ENCODE data around the gene VMO1. TPM values are rescaled to one million over a fixed set of nuclear protein-coding genes. Genes with fewer than 3 reads are reported as not detected.

Gene VMO1
- polyA plus RNA-seq, 3 donors = 0.54 to 2.1 (median 0.79) TPM

- peaks cover 3% of the 10 kb centered on the region for H4K20me1 ChIP-seq (ENCODE audit: insufficient read depth, low read length)
- intact Hi-C loops (cut with micrococcal nuclease) = loop anchor here in 1 of 2 donors (2.0 to 5.0 kb wide), 2 partner anchors 15 to 102 kb away; partner anchors contain the start of gene TM4SF5
- peaks cover 77 to 90% (median 85%) of the 10 kb centered on the region in 3 donors for H3K27me3 Mint-ChIP-seq (ENCODE audit: low read depth in 3 of 3)
- no peaks in the 10 kb centered on the region for H3K36me3 ChIP-seq (replicated peaks in 1 of 2; ENCODE audit: control insufficient read depth in 1 of 2, insufficient read depth in 2 of 2, low read length in 2 of 2)
- peaks cover 2 to 14% of the 10 kb centered on the region in 2 donors for H3K9me3 ChIP-seq (replicated peaks in 1 of 2; ENCODE audit: control insufficient read depth in 1 of 2, insufficient read depth in 1 of 2, low read length in 2 of 2)
- H3K4me2 ChIP-seq (replicated peaks; ENCODE audit: extremely low read depth, low read length, poor library complexity, severe bottlenecking) = peak overlapping the region; percentile 46
- no peak overlapping the region for H3K9ac ChIP-seq (ENCODE audit: insufficient read depth, low read length, poor library complexity, severe bottlenecking)
- peak overlapping the region in 1 of 3 experiments; percentile 18 for H3K4me3 ChIP-seq (replicated peaks in 1 of 3; ENCODE audit: low read depth in 2 of 3, low read length in 3 of 3)
- H3K79me2 ChIP-seq (ENCODE audit: insufficient read depth, low read length) = no peaks in the 10 kb centered on the region
- peaks cover 10 to 24% of the 10 kb centered on the region in 2 donors for H3K36me3 Mint-ChIP-seq
- peak overlapping the region in 1 of 7 donors; percentile 30 for H3K27ac Mint-ChIP-seq
- peak overlapping the region; percentile 64 to 89 for H3K4me3 Mint-ChIP-seq
- H2AFZ ChIP-seq (ENCODE audit: insufficient read depth, low read depth, low read length, poor library complexity, severe bottlenecking) = peak overlapping the region; percentile 31
- H3K4me1 ChIP-seq (ENCODE audit: control insufficient read depth in 1 of 2, insufficient read depth in 2 of 2, low read length in 2 of 2) = peaks cover 35 to 43% of the 10 kb centered on the region in 2 donors
- H3K4me1 Mint-ChIP-seq = peaks cover 43% of the 10 kb centered on the region
- WGBS (ENCODE audit: insufficient coverage) = 6% methylated on average over 51 of the region's 61 CpGs
- DNase-seq = peak in 2 of 3 donors; percentile 23 to 24
- H3K27ac ChIP-seq (ENCODE audit: low read depth in 1 of 2, low read length in 2 of 2) = no peak overlapping the region
- peaks cover 3 to 35% (median 9%) of the 10 kb centered on the region in 7 donors for H3K9me3 Mint-ChIP-seq
- no peak for TF ChIP-seq CTCF (IDR thresholded peaks at IDR 0.05)
- peaks cover 43 to 78% of the 10 kb centered on the region in 2 donors for H3K27me3 ChIP-seq (ENCODE audit: control insufficient read depth in 2 of 2, insufficient read depth in 2 of 2, low read length in 2 of 2)
Measured at GRCh38 chr17:4785311-4786105, 656 bp downstream of the VMO1 start.

GRCh38 chr17:4782652-4783051 lies 3.5 kb downstream of the VMO1 start:
- no peak overlapping the region for H3K27ac Mint-ChIP-seq
- H3K9ac ChIP-seq (ENCODE audit: insufficient read depth, low read length, poor library complexity, severe bottlenecking) = no peak overlapping the region
- H3K4me3 ChIP-seq (replicated peaks in 1 of 3; ENCODE audit: low read depth in 2 of 3, low read length in 3 of 3) = no peak overlapping the region
- 31% methylated on average over 19 of the region's 28 CpGs for WGBS (ENCODE audit: insufficient coverage)
- H3K36me3 ChIP-seq (replicated peaks in 1 of 2; ENCODE audit: control insufficient read depth in 1 of 2, insufficient read depth in 2 of 2, low read length in 2 of 2) = no peaks in the 10 kb centered on the region
- peaks cover 3 to 13% of the 10 kb centered on the region in 2 donors for H3K36me3 Mint-ChIP-seq
- H4K20me1 ChIP-seq (ENCODE audit: insufficient read depth, low read length) = no peaks in the 10 kb centered on the region
- H3K4me3 Mint-ChIP-seq = peak overlapping the region in 1 of 2 donors; percentile 81
- peak; percentile 26 for TF ChIP-seq CTCF (IDR thresholded peaks at IDR 0.05)
- DNase-seq = peak in 2 of 3 donors; percentile 54 to 55
- H3K4me1 Mint-ChIP-seq = peaks cover 30% of the 10 kb centered on the region
- no peak overlapping the region for H2AFZ ChIP-seq (ENCODE audit: insufficient read depth, low read depth, low read length, poor library complexity, severe bottlenecking)
- intact Hi-C loops (cut with micrococcal nuclease) = no loop called here
- H3K9me3 ChIP-seq (replicated peaks in 1 of 2; ENCODE audit: control insufficient read depth in 1 of 2, insufficient read depth in 1 of 2, low read length in 2 of 2) = peaks cover 2 to 11% of the 10 kb centered on the region in 2 donors
- H3K4me1 ChIP-seq (ENCODE audit: control insufficient read depth in 1 of 2, insufficient read depth in 2 of 2, low read length in 2 of 2) = peaks cover 22% of the 10 kb centered on the region in 2 donors
- H3K27me3 ChIP-seq (ENCODE audit: control insufficient read depth in 2 of 2, insufficient read depth in 2 of 2, low read length in 2 of 2) = peaks cover 37 to 68% of the 10 kb centered on the region in 2 donors
- no peaks in the 10 kb centered on the region for H3K79me2 ChIP-seq (ENCODE audit: insufficient read depth, low read length)
- peaks cover 3 to 32% (median 7%) of the 10 kb centered on the region in 7 donors for H3K9me3 Mint-ChIP-seq
- H3K27ac ChIP-seq (ENCODE audit: low read depth in 1 of 2, low read length in 2 of 2) = no peak overlapping the region
- peaks cover 71 to 87% (median 81%) of the 10 kb centered on the region in 3 donors for H3K27me3 Mint-ChIP-seq (ENCODE audit: low read depth in 3 of 3)
- no peak overlapping the region for H3K4me2 ChIP-seq (replicated peaks; ENCODE audit: extremely low read depth, low read length, poor library complexity, severe bottlenecking)
